Hepatocyte (in vitro differentiated cells): ENCODE measurements around the gene SCNN1B. TPM values are rescaled to one million over a fixed set of nuclear protein-coding genes. Genes with fewer than 3 reads are reported as not detected.

Experiments
- DNase-seq: peaks from one replicate; pipeline ENCODE4 v3.0.0-alpha.2; 2016; ENCODE audit warnings: low spot score
- H2AFZ ChIP-seq: fragments of 200-600 bp; sonication (generic); 2 replicates; pipeline ENCODE4 v1.6.0; 2016; ENCODE audit warnings: antibody characterized with exemption, mild to moderate bottlenecking
- H3K27ac ChIP-seq: fragments of 200-600 bp; sonication (generic); 2 replicates; pipeline ENCODE4 v1.5.1; 2016; ENCODE audit warnings: mild to moderate bottlenecking
- H3K27me3 ChIP-seq: fragments of 200-600 bp; sonication (generic); 2 replicates; pipeline ENCODE4 v1.6.1; 2016
- H3K36me3 ChIP-seq: fragments of 200-600 bp; sonication (generic); replicated peaks from 2 replicates; pipeline ENCODE4 v1.5.1; 2016; ENCODE audit warnings: low read depth; ENCODE audit not compliant: insufficient read depth
- H3K4me1 ChIP-seq: fragments of 200-600 bp; sonication (generic); 2 replicates; pipeline ENCODE4 v1.5.1; 2016; ENCODE audit warnings: mild to moderate bottlenecking, moderate library complexity; ENCODE audit not compliant: insufficient read depth
- H3K4me2 ChIP-seq: fragments of 200-600 bp; sonication (generic); 2 replicates; pipeline ENCODE4 v1.6.0; 2016
- H3K4me3 ChIP-seq: fragments of 200-600 bp; sonication (generic); 2 replicates; pipeline ENCODE4 v1.5.1; 2016; ENCODE audit warnings: mild to moderate bottlenecking
- H3K79me2 ChIP-seq: fragments of 200-600 bp; sonication (generic); 2 replicates; pipeline ENCODE4 v1.6.0; 2017; ENCODE audit warnings: mild to moderate bottlenecking
- H3K9me2 ChIP-seq: fragments of 200-600 bp; sonication (generic); replicated peaks from 2 replicates; pipeline ENCODE4 v1.6.0; 2017; ENCODE audit warnings: mild to moderate bottlenecking; ENCODE audit not compliant: insufficient read depth
- H3K9me3 ChIP-seq: fragments of 200-600 bp; sonication (generic); 2 replicates; pipeline ENCODE4 v1.5.1; 2016; ENCODE audit warnings: low read depth, mild to moderate bottlenecking
- H4K20me1 ChIP-seq: fragments of 200-600 bp; sonication (generic); 2 replicates; pipeline ENCODE4 v1.6.0; 2016; ENCODE audit warnings: mild to moderate bottlenecking; ENCODE audit not compliant: insufficient read depth, poor library complexity, severe bottlenecking
- CTCF ChIP-seq: fragments of 200-600 bp; sonication (generic); IDR thresholded peaks from 2 replicates; pipeline ENCODE4 v1.5.1; 2016; ENCODE audit warnings: antibody characterized with exemption, mild to moderate bottlenecking; ENCODE audit not compliant: poor library complexity
- EZH2 ChIP-seq: fragments of 200-600 bp; sonication (generic); IDR thresholded peaks from 2 replicates; pipeline ENCODE4 v1.6.1; 2016; ENCODE audit warnings: antibody characterized with exemption, mild to moderate bottlenecking, borderline replicate concordance
- EZH2phosphoT487 ChIP-seq: fragments of 200-600 bp; sonication (generic); IDR thresholded peaks from one replicate; pipeline ENCODE4 v1.6.1; 2018; ENCODE audit warnings: antibody characterized with exemption, mild to moderate bottlenecking, low read depth, moderate library complexity; ENCODE audit not compliant: unreplicated experiment, severe bottlenecking
- WGBS: methylation state at CpG from one replicate; pipeline ENCODE4 v1.1.6; 2016; ENCODE audit warnings: low lambda C conversion rate; ENCODE audit errors: missing lambda C conversion rate; 5-methylcytosine and 5-hydroxymethylcytosine counted together
- polyA plus RNA-seq: library from polyadenylated mRNA; unstranded; fragments of >200 nt; fragmentation: Nextera tagmentation; extraction: Ambion mirVana; gene quantifications from 2 replicates; pipeline ENCODE4 v1.2.1, GENCODE V29; 2016
- total RNA-seq: library from RNA; depleted of rRNA; stranded (reverse); fragments of >200 nt; gene quantifications from 2 replicates; pipeline ENCODE4 v1.2.3, GENCODE V29; 2014

Gene SCNN1B
- total and polyA plus RNA-seq, 2 experiments from 2014 or later = 0.23 to 0.85 TPM

- Histone ChIP-seq H3K27me3 (peaks cover 39% of the 10 kb centered on the region), H4K20me1 (no peaks in the 10 kb centered on the region), H3K4me1 (no peaks in the 10 kb centered on the region), H3K9me2 (no peaks in the 10 kb centered on the region), H3K4me3 (no peak overlapping the region), H3K27ac (no peak overlapping the region), H3K9me3 (no peaks in the 10 kb centered on the region), H3K36me3 (no peaks in the 10 kb centered on the region), H3K4me2 (no peak overlapping the region), H3K79me2 (no peaks in the 10 kb centered on the region), H2AFZ (no peak overlapping the region)
- 81% methylated on average over 7 of the region's 7 CpGs for WGBS
- DNase-seq = no peak
- no peak for TF ChIP-seq CTCF
- no peak for TF ChIP-seq EZH2
- TF ChIP-seq EZH2phosphoT487 = no peak
Observed at GRCh38 chr16:23306199-23307100, 4.3 kb downstream of the SCNN1B start.

- Histone ChIP-seq H3K27ac (no peak overlapping the region), H3K27me3 (peaks cover 6% of the 10 kb centered on the region), H3K79me2 (no peaks in the 10 kb centered on the region), H3K4me1 (no peaks in the 10 kb centered on the region), H3K4me2 (no peak overlapping the region), H2AFZ (no peak overlapping the region), H3K36me3 (no peaks in the 10 kb centered on the region), H3K4me3 (no peak overlapping the region), H4K20me1 (no peaks in the 10 kb centered on the region), H3K9me3 (no peaks in the 10 kb centered on the region), H3K9me2 (no peaks in the 10 kb centered on the region)
- TF ChIP-seq EZH2 (no peak), CTCF (no peak), EZH2phosphoT487 (no peak)
- no peak for DNase-seq
Observed at GRCh38 chr16:23310217-23310616, 8.1 kb downstream of the SCNN1B start.

- no peak overlapping the region for H3K4me2 ChIP-seq
- no peaks in the 10 kb centered on the region for H3K4me1 ChIP-seq
- WGBS = 96% methylated on average over 5 of the region's 5 CpGs
Observed at GRCh38 chr16:23310744-23311143, 8.6 kb downstream of the SCNN1B start.

More at GRCh38 chr16:23310744-23311143, 8.6 kb downstream of the SCNN1B start:
- H3K27me3 ChIP-seq = peaks cover 6% of the 10 kb centered on the region
- no peaks in the 10 kb centered on the region for H3K79me2 ChIP-seq
- H3K9me3 ChIP-seq = no peaks in the 10 kb centered on the region
- no peak for DNase-seq
- no peak overlapping the region for H2AFZ ChIP-seq
- H3K36me3 ChIP-seq = no peaks in the 10 kb centered on the region
- no peak overlapping the region for H3K4me3 ChIP-seq
- TF ChIP-seq CTCF (no peak), EZH2phosphoT487 (no peak), EZH2 (no peak)
- H3K9me2 ChIP-seq = no peaks in the 10 kb centered on the region
- H4K20me1 ChIP-seq = no peaks in the 10 kb centered on the region
- H3K27ac ChIP-seq = no peak overlapping the region
